Measurements from ENCODE around the gene ZNF70.
A peak's percentile ranks its signal among the peaks of the same experiment; 100 is the strongest.

The ZNF70 gene

DNA sequence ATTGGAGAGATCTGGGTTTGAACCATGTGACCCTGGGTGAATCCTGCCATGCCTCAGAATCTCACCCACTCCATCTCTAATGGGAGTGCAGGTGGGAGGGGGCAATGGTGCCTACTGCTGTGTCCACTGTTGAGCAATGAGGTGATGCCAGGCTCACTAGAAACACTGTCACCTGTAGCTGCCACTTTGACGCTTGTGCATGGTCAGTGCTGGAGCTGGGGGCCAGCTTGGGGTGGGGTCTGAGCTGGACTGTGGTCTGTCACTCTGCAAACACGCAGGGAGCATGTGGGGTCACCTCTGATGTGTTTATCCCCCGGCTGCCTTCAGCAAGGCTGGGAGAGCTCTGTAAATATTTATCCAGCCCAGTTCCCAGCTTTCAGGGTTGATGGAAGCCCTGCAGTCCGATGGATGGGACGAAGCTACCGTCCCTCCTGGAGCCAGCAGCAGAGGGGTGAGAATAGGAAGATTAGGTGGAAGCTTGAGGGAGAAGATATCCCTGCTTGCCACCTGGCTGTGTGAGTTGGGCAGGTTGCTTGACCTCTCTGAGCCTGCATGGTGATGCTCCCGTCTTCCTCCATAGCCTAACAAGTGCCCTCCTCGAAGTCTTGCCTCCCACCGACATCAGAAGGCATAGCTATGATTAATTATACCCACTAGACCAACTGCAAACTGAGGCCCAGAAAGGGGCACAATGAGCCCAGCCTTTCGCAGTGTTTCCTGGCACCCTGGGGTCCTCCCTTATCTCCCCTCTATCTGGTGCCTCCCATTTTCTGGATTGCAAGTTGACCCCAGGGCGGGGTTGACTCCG lies 23.4 kb upstream of the ZNF70 start:
- peaks cover 23% of the 10 kb centered on the region for H3K4me1 ChIP-seq (ENCODE audit: insufficient read depth, low read length, severe bottlenecking)
- no peak overlapping the region for H3K9ac ChIP-seq (ENCODE audit: low read length)
- H3K4me2 ChIP-seq (ENCODE audit: low read length) = no peak overlapping the region
- 0 out of 2 replicates have a peak, but pooled peaks cover 4% of the 10 kb centered on the region for H3K27me3 ChIP-seq (ENCODE audit: insufficient read depth, low read length)
- H4K20me1 ChIP-seq (ENCODE audit: insufficient read depth, low read length) = no peaks in the 10 kb centered on the region
- H3F3A ChIP-seq (ENCODE audit: insufficient read depth, low read length) = no peaks in the 10 kb centered on the region
- no peaks in the 10 kb centered on the region for H3K79me2 ChIP-seq (ENCODE audit: insufficient read depth, low read length)
- no peak overlapping the region for H2AFZ ChIP-seq (ENCODE audit: low read length)
- TF ChIP-seq, protein P1, sequence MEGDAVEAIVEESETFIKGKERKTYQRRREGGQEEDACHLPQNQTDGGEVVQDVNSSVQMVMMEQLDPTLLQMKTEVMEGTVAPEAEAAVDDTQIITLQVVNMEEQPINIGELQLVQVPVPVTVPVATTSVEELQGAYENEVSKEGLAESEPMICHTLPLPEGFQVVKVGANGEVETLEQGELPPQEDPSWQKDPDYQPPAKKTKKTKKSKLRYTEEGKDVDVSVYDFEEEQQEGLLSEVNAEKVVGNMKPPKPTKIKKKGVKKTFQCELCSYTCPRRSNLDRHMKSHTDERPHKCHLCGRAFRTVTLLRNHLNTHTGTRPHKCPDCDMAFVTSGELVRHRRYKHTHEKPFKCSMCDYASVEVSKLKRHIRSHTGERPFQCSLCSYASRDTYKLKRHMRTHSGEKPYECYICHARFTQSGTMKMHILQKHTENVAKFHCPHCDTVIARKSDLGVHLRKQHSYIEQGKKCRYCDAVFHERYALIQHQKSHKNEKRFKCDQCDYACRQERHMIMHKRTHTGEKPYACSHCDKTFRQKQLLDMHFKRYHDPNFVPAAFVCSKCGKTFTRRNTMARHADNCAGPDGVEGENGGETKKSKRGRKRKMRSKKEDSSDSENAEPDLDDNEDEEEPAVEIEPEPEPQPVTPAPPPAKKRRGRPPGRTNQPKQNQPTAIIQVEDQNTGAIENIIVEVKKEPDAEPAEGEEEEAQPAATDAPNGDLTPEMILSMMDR (IDR thresholded peaks at IDR 0.05; ENCODE audit: low read length) = no peak
- TF ChIP-seq EZH2 (IDR thresholded peaks at IDR 0.05; ENCODE audit: borderline replicate concordance, low read length) = no peak
- H3K4me3 ChIP-seq (ENCODE audit: low read depth, low read length, poor library complexity, severe bottlenecking) = no peak overlapping the region
- no peaks in the 10 kb centered on the region for H3K9me2 ChIP-seq (ENCODE audit: low read depth, low read length)
- H3K27ac ChIP-seq (ENCODE audit: low read depth, low read length, poor library complexity, severe bottlenecking) = no peak overlapping the region
- H3K36me3 ChIP-seq (ENCODE audit: insufficient read depth, low read length) = no peaks in the 10 kb centered on the region
- H3K9me3 ChIP-seq (ENCODE audit: low read length) = no peaks in the 10 kb centered on the region

DNA sequence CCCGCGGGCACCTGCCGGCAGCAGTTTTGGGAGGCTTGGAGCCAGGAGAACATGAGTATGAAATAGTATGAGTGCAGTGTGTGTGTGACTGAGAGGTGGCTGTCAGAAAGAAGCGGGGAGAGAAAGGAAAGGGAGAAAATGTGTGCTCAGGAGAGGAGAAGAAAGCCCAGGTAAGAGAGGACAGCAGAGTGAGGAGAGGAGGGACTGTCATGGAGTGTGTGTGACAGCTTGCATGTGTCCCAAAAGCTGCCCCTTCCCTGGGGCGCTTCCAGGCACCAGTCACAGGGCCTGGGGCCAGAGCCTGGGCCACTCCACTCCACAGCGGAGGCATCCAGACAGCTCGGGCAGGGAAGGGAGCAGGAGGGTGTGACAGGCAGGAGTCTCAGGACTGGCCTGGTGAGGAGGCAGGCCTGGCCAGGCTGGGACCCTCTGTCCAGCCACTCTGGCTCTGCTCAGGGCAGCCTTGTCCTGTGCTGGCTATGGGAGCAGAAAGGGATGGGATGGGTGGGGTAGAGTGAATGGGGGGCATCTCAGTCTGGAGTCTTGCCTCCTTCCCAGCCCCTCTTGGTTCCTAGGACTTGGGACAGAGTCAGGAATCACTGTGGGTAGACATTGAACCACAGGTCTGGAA lies 22.7 kb upstream of the ZNF70 start:
- Histone ChIP-seq H3F3A (ENCODE audit: insufficient read depth, low read length) (no peaks in the 10 kb centered on the region), H3K36me3 (ENCODE audit: insufficient read depth, low read length) (no peaks in the 10 kb centered on the region), H2AFZ (ENCODE audit: low read length) (no peak overlapping the region), H3K9me3 (ENCODE audit: low read length) (no peaks in the 10 kb centered on the region), H4K20me1 (ENCODE audit: insufficient read depth, low read length) (no peaks in the 10 kb centered on the region), H3K4me3 (ENCODE audit: low read depth, low read length, poor library complexity, severe bottlenecking) (peak overlapping the region; percentile 53), H3K4me2 (ENCODE audit: low read length) (peak overlapping the region; percentile 73), H3K4me1 (ENCODE audit: insufficient read depth, low read length, severe bottlenecking) (peaks cover 30% of the 10 kb centered on the region), H3K9ac (ENCODE audit: low read length) (peak overlapping the region; percentile 51; the same call in 1 of the 2 replicates), H3K27ac (ENCODE audit: low read depth, low read length, poor library complexity, severe bottlenecking) (no peak overlapping the region), H3K27me3 (ENCODE audit: insufficient read depth, low read length) (0 out of 2 replicates have a peak, but pooled peaks cover 4% of the 10 kb centered on the region), H3K79me2 (ENCODE audit: insufficient read depth, low read length) (no peaks in the 10 kb centered on the region), H3K9me2 (ENCODE audit: low read depth, low read length) (no peaks in the 10 kb centered on the region)
- TF ChIP-seq EZH2 (IDR thresholded peaks at IDR 0.05; ENCODE audit: borderline replicate concordance, low read length) = no peak
- TF ChIP-seq, protein P1 (IDR thresholded peaks at IDR 0.05; ENCODE audit: low read length) = no peak

DNA sequence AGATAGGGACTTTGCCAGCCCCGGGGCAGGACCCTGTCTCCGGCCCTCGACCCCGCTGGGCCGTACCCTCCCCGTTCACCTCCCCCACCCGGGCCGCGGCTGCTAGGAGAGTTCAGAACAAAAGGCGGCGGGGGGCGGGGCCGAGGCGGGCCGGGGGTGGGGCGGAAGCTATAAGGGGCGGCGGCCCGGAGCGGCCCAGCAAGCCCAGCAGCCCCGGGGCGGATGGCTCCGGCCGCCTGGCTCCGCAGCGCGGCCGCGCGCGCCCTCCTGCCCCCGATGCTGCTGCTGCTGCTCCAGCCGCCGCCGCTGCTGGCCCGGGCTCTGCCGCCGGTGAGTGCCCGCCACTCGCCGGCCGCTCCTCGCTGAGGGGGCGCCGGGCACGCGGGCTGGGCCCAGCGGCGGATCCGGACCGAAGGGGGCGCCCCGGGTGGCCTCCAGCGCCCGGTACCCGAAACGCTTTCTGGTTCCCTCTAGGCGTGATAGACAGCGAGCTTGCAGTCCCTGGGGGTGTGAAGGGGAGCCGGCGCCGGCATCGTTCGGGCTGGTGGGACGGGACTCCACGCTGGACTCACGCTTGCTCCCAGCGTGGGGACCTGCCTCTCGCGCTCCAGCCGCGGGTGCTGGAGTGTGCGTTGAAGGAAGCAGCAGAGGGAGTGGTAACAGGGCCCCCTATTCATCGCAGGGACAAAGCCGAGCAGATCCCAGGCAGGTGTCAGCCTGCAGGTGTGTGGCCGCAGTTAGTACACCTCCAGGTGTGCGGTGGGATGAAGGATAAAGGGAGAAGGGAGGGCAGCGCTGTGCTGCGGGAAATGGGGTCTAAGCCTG lies 21.9 kb upstream of the ZNF70 start, which contains the start of gene MMP11:
TSS of gene MMP11 (plus strand) at position 201 of the 825 bp plus-strand sequence. CDS start at position 223, 22 bp downstream.
- Histone ChIP-seq H3K27me3 (ENCODE audit: insufficient read depth, low read length) (0 out of 2 replicates have a peak, but pooled peaks cover 3% of the 10 kb centered on the region), H3K9ac (ENCODE audit: low read length) (peak within 1 kb of the TSS; percentile 56), H3K9me2 (ENCODE audit: low read depth, low read length) (no peaks in the 10 kb centered on the region), H3K4me1 (ENCODE audit: insufficient read depth, low read length, severe bottlenecking) (peaks cover 36% of the 10 kb centered on the region), H3K4me2 (ENCODE audit: low read length) (peak within 1 kb of the TSS; percentile 89), H2AFZ (ENCODE audit: low read length) (no peak within 1 kb of the TSS), H3K4me3 (ENCODE audit: low read depth, low read length, poor library complexity, severe bottlenecking) (peak within 1 kb of the TSS; percentile 53), H3F3A (ENCODE audit: insufficient read depth, low read length) (no peaks in the 10 kb centered on the region), H3K27ac (ENCODE audit: low read depth, low read length, poor library complexity, severe bottlenecking) (no peak within 1 kb of the TSS), H3K9me3 (ENCODE audit: low read length) (no peaks in the 10 kb centered on the region), H3K79me2 (ENCODE audit: insufficient read depth, low read length) (no peaks in the 10 kb centered on the region), H4K20me1 (ENCODE audit: insufficient read depth, low read length) (no peaks in the 10 kb centered on the region), H3K36me3 (ENCODE audit: insufficient read depth, low read length) (no peaks in the 10 kb centered on the region)
- TF ChIP-seq, protein P1 (IDR thresholded peaks at IDR 0.05; ENCODE audit: low read length) = no peak; the same call in 1 of the 2 replicates
- no peak for TF ChIP-seq EZH2 (IDR thresholded peaks at IDR 0.05; ENCODE audit: borderline replicate concordance, low read length)
